Loucy (cell line): Measurements from ENCODE around the gene DCP2.

Source experiments
- CTCF ChIP-seq: fragments of 200-600 bp; sonication (generic); conservative IDR thresholded peaks from 2 replicates; pipeline ENCODE4 v1.5.1; 2014; ENCODE audit warnings: mild to moderate bottlenecking, antibody characterized with exemption, low read length
- EZH2phosphoT487 ChIP-seq: fragments of 200-600 bp; IDR thresholded peaks from 2 replicates; pipeline ENCODE4 v1.6.1; 2018; ENCODE audit warnings: antibody characterized with exemption, mild to moderate bottlenecking, moderate library complexity, borderline replicate concordance

- TF ChIP-seq CTCF (no peak), EZH2phosphoT487 (no peak)
Observed at GRCh38 chr5:113036826-113037225, 60.2 kb downstream of the DCP2 start.
